Activated CD4-positive, alpha-beta T cell treated with anti-CD3 and anti-CD28 coated beads, Interleukin-10, Interleukin-2, amounts not matched to agents 100 ng/mL and 50 ng/mL, durations not matched to agents 16 hours and 8 hours (primary cell): ENCODE measurements around the gene ELMO3.

Experiments
- DNase-seq: peaks from one replicate; pipeline ENCODE4 v3.0.0-alpha.2; 2020

ELMO3 gene

DNA sequence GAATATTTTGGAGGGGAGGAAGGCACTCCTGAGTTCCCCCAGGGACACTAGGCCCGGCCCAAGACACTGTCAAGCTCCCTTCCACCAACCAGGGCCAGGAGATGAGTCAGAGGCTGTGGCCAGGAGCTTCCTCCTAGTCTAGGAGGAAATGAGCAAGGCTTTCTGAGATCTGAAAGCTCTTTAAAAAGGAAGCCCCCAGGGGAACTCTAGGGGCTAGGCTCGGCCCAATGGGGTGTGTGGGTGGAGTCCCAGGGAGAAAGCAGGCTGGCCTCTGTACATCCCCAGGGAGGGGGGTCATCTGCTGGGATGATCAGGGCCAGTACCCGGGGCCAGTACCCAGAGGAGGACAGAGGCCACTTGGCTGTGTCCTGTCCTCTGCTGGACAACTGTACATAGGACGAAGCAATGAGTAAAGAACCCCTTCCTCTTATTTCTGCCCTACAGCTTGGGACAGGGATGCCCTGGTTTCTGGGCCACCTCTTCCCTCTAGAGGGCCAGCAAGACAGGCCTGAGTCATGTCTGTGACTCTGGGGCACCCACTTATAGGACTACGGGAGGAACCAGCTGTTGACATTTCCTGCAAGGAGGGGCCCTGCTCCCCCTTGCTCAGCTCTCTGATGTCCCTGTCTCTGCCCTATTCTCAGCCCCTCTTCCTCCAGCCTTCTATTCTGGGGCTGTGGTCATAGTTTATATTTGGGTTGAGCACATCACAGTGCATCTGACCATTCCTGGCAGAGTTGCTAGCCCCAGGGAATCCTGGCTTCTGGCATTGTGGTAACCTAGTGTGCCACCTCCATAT is 45.7 kb downstream of the ELMO3 start:
- DNase-seq: peak; percentile 94

DNA sequence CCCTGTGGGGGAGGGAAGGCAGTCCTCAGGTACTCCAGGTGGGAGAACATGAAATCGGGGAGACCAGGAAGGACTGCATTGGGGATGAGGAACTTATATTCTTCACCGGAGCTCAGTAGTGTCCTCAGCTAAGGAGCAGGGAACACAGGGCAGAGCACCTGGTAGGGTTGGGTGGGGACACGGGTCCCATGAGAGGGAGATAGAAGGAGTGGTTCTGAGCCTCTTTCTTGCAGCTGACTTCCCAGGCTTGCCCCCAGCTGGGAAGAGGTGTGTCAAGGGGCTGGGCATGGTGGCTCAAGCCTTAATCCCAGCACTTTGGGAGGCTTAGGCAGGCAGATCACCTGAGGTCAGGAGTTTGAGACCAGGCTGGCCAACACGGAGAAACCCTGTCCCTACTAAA is 46.3 kb downstream of the ELMO3 start:
- DNase-seq: no peak

DNA sequence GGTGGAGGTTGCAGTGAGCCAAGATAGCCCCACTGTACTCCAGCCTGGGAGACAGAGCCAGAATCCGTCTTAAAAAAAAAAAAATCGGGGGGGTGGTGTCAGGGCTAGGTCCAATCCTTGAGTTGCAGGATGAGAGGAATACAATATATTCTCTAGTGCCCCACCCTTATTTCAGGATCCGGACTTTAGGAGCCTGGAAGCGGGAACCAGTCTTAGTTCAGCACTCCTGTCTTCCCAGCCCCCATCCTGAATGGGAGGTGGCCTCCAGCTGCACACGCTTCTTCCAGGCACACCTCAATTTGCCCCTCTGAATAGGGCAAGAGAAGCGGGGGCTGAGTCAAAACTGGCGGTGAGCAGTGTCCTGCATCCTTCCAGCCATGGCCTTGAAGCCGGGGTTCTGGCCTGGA is 46.7 kb downstream of the ELMO3 start:
- peak; percentile 26 for DNase-seq

DNA sequence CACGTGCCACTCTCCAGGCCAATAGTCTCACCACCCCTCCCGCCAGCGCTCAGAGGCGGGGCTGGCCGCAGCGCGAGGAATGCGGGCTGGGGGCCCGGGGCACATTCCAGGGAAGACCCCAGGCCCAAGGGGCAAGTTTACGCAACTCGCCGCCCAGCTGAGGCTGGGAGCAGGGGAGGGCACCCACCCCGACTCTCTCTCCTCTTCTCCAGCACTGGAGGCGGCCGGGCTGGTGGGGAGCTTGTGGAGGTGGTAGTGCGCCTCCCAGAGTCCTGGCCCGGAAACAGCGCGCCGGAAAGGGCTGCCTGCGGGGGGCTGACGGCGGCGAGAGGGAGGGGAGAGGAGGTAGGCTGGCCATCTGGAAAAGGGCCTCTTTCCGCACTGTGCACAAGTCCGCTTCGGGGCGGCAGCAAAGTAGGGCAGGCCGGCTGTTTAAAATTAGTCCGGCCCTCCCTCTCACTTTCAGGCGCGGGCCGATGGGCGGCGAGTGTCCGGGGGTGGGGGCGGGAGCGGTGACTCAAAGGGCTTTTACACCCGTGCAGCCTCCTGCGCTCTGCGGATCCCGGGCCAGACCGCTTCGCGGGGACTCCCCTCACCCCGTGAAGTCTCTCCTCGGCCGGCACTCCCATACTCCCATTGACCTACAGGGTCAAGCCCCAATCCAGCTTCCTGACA is 47.3 kb downstream of the ELMO3 start:
- DNase-seq: peak; percentile 62

DNA sequence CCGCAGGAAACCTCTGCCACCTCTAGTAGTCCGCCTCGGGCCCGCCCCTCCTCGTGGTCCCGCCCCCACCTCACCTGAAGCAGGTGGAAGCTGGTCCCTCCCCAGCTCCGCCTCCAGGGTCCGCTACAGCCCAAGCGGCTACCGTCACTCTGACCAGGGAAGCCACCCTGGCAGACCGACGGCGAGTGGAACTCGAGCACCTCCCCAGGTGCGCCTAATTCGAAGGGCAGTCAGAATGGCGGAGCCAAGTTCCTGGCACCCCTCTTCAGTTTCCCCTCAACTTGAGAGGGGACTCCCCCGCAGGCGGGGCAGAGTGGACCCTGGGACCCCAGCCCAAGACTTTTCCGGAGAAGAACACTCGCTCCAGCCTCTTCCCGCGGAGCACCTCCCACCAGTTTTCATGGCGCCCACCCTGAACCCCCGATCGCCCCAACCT is 47.8 kb downstream of the ELMO3 start:
- DNase-seq: no peak

DNA sequence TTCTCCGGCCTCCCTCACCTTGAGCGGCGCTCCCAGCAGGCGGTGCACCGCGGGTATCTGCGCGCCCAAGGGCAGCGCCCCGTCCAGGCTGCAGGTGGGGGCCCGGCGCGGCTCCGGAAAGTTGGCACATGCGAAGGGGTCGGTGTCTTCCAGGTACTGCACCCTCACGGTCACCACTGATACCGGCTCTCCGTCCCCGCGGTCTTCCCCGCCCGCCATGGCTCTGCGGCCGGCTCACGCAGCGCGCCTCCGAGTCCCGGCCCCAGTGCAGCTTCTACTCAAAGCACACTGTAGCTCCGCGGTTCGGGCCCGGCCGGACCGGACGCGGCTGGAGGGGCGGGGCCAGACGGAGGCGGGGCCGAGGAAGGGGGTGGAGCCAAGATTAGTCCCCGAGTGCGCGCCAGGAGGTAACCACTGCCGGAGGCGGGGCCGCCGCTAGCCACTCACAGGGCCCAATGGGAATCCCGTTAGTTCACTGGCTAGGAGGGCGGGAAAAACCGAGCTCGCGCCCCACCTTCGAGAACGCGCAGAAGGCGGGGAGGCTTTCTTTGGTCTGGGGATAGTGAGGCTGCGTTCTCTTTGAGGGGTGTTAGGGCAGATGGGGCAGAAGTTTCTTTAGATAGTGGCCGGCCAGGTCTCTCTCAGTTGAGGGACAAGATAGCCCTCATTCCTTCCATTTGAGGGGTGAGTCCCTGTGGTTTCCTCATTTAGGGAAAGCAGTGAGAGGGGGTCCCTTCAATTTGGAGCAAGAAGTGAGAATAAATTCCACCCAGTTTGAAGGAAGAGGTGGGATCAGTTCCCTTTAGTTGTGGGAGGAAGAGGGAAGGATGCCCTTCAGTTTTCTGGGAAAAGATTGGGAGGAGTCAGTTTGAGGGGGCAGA is 48.5 kb downstream of the ELMO3 start, which contains the start of gene FHOD1:
FHOD1 (minus strand) TSS at position 290 of the 881 bp plus-strand sequence; CDS start at position 219, 71 bp downstream.
- peak; percentile 99 for DNase-seq

DNA sequence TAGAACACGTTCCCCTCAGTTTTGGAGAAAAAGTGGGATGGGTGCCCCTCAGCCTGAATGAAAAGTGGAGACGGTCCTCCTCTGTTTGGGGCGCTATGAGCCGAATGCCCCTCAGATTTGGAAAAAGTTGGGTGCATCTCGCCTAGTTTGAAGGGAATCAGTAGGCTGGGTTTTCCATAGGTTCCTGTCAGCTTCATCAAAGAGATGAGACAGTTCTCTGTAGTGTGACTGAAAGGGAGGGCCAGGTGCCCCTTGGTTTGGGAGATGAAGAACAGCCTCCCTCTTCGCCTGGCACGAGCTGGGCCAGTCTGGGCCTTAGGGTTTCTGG is 49.1 kb downstream of the ELMO3 start:
- no peak for DNase-seq

DNA sequence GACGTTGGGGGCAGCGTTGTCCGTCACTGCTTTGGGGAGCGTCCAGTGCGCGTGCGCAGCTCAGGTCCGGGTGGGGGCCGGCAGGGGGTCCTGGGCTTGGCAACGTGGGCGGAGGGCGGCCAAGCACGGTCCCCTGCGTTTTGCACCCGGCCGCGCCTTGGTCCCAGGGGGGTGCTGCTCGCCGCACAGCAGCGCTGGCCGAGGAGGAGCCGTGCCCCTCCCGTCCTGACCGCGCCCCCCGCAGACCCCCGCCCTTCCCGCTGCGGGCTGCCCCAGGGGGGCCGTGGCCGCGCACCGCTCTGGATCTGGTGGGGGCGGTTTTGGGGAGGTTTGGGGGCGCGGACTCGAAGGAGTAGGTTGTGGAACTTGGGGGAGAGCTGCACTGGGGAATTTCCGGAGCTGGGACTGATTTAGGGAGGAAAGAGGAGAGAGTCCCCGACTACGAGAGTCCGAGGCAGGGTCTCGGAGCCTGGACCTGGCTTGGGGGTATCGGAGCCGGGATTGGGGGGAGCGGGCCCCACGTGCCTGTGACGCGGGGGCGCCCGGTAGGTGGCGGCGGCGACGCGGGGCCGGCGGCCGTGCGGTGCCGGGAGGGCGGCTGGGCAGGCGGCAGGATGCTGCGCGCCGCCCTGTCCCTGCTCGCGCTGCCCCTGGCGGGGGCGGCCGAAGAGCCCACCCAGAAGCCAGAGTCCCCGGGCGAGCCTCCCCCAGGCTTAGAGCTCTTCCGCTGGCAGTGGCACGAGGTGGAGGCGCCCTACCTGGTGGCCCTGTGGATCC is 49.7 kb downstream of the ELMO3 start, which contains the start of gene SLC9A5:
SLC9A5 (plus strand) TSS at position 579 of the 777 bp plus-strand sequence; CDS start at position 615, 36 bp downstream.
- DNase-seq: peak; percentile 34

DNA sequence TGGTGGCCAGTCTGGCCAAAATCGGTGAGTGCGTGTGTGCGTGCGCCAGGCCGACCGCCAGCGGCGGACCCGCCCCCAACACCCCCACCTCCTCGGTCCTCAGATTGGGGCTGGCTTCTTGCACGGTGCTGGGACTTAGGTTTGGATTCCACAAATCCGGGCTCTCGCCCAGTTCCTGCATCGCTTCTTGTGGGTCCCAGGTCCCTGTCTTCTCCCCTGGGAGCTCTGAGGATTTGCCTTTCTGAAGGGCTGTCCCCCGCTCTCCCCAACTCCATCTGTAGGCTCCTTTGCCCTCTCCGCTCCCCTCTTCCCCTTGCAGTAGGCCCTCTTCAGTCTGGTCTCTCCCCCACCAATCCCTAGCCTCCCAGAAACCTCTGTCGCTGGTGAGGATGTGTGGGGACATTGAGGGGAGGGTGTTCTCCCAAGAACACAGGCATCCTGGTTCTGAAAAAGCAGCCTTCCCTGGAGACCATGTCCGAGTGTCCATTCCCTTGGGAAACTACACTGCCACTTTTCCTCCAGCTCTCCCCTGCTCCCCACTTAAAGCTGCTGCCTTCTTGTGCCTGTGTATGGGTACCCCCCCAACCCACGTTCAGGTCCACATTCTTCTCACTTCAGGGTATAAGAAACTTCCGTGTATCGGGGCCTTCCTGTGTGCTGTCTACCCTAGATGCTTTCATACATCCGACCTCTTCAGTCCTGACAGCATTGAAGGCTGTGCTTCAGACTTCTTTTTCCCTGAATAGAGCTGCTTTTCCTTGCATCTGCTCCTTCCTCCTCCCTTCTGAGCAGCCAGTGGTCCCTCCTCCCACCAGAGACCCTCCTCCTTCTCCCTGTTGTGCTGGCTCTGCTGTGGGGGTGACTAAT is 50.5 kb downstream of the ELMO3 start:
- DNase-seq: no peak

DNA sequence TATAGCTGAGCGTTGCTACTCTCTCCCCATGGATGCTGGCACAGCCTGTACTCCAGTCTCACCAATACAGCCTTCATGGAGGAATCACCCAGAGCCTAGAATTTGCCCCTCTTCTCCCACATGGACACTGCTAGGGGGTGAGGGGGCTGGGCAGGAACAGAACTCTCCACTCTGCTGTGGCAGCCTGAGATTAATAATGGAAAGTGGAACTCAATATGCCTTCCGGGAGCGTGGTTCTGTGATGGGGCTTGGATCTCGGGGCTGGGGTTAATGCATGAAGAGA is 51.1 kb downstream of the ELMO3 start:
- no peak for DNase-seq

DNA sequence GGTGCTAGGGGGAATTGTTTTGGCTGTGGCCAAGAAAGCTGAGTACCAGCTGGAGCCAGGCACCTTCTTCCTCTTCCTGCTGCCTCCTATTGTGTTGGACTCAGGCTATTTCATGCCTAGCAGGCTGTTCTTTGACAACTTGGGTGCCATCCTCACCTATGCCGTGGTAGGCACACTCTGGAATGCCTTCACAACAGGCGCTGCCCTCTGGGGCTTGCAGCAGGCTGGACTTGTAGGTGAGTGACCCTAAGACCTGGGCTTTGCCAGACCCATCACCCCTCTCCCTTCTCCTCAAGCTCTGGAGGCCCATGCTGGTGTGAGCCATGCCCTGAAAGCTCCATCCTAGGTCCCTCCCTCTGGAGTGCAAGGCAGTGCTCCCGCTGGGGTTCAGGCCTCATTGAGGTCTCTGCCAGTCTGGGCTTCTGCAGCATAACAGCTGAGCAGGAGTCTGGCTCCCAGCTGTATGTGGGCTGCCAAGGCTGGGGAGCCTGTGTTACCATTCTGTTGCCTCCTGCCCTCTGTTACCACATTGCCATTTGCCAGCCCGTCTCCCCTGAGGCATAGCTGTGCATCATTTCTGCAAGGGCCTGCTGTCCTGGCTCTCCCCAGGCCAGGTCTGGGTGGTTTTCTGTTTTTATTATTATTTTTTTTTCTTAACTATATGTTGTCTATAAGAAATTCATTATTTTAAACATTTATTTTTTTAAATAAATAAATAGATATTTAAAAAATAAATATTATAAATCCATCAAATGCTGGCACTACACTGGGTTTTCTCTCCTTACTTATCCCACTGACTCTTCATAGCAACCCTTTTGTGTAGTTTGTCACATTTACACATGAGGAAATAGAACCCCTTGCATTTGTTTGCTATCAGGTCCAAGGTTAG is 53.9 kb downstream of the ELMO3 start:
- no peak for DNase-seq
